ENCODE measurements around the gene DDX10.

DNA sequence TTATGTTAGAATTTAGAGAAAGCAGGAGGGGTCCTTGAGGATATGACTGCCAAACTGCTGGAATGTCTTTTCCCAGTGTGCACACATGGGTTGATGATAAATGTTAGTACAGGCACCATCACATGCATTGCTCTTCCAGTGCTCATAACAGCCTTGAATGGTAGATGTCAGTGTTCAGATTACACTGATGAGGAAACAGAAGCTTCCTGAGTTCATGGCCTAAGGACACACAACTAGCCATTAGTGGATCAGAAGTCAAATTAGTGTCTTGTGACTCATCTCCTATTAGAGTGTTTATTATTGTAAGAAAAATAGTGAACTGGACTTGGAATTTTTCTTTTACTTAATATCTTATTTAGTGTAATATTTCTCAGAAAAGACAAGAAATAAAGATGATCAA is 241.5 kb downstream of the DDX10 start:
- TF ChIP-seq, protein P1, sequence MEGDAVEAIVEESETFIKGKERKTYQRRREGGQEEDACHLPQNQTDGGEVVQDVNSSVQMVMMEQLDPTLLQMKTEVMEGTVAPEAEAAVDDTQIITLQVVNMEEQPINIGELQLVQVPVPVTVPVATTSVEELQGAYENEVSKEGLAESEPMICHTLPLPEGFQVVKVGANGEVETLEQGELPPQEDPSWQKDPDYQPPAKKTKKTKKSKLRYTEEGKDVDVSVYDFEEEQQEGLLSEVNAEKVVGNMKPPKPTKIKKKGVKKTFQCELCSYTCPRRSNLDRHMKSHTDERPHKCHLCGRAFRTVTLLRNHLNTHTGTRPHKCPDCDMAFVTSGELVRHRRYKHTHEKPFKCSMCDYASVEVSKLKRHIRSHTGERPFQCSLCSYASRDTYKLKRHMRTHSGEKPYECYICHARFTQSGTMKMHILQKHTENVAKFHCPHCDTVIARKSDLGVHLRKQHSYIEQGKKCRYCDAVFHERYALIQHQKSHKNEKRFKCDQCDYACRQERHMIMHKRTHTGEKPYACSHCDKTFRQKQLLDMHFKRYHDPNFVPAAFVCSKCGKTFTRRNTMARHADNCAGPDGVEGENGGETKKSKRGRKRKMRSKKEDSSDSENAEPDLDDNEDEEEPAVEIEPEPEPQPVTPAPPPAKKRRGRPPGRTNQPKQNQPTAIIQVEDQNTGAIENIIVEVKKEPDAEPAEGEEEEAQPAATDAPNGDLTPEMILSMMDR (IDR thresholded peaks at IDR 0.05; ENCODE audit: borderline replicate concordance, extremely low read depth, low read length, poor library complexity, severe bottlenecking), result no peak
- no peak for TF ChIP-seq EZH2 (IDR thresholded peaks at IDR 0.05; ENCODE audit: borderline replicate concordance, low read depth, low read length, severe bottlenecking)
